GM21390 (cell line): ENCODE results near the gene SRPX.

Source experiments
- ATAC-seq: cut with Tn5 transposase; IDR thresholded peaks from one replicate; pipeline ENCODE4 v1.9.1; 2021; ENCODE audit not compliant: unreplicated experiment

SRPX gene

GRCh38 chrX:38211891-38212635 lies 8.6 kb downstream of the SRPX start:
- no peak for ATAC-seq

DNA sequence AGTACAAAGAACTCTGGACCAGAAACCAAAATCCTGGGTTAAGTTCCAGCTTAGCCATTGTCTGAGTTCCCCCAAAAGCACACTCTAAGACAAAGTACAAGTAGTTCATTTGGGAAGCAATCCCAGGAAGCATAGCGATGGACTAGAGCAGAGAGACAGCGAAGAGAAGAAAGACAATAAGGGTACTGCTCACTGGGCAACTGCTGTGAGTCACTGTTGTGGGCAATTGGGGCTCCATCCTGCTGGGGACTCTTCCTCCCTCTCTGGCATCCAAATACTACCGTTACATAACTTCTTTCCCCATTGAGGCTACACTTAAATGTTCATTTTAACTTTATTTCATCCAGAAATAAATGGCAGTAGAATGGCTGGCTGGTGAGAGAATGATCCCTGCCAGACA lies 14.1 kb downstream of the SRPX start:
- no peak for ATAC-seq

DNA sequence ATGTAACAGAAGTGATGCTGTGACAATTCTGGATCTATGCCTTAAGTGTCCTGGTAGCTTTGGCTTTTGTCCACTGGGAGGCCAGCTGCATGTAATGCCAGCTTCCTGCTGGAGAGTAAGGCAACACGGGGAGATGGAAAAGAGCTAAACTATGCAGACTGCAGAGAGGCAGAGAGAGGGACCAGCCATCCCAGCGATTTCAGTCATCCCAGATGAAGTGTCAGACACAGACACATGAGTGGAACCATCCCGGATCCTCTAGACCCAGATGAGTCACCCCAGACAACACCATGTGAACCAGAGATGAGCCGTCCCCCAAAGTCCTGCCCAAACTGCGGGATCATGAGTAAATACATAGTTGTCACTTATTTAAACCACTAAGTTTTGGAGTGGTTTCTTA lies 14.6 kb downstream of the SRPX start:
- ATAC-seq = no peak

- ATAC-seq = no peak
Observed at GRCh38 chrX:38205039-38205438, 15.6 kb downstream of the SRPX start.

GRCh38 chrX:38192007-38192810 lies 28.5 kb downstream of the SRPX start:
- ATAC-seq = no peak

DNA sequence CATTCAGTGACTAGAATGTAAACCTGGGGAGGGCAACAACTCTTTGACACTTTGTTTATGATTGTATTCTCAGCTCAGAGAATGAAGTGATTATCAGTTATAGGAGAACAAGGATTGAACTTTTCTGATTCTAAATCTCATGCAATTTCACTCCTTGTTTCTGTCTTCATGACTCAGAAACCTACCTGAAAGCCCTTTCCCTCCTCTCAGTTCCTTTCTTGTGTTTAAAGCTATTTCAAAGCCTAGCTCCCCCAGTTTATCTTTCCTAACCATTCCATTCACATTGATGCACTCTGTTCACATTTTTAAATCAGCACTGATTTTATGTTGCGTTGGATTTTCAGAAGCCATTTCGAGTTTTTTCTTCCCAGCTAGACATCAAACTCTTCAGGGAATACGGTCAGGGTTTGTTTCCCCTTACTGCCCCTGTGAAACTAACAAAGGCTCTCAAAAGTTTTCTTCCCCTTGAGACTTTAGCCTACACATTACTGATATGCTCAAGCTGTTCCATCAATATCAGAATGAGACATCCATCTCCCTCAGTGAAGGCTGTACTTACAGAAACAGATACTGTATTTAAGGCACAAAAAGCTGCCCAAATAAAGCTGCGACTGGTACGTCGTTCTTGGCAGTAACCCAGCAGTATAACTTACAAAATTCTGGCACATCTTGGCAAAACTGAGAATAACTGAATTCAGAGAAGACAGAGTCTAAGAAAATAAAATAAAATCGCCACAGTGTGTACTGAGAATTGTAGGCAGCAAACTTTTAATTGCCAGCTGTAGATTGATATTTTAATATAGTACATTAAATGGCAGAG lies 31.0 kb downstream of the SRPX start:
- ATAC-seq = no peak

- no peak for ATAC-seq
Observed at GRCh38 chrX:38183596-38183995, 37.1 kb downstream of the SRPX start.

DNA sequence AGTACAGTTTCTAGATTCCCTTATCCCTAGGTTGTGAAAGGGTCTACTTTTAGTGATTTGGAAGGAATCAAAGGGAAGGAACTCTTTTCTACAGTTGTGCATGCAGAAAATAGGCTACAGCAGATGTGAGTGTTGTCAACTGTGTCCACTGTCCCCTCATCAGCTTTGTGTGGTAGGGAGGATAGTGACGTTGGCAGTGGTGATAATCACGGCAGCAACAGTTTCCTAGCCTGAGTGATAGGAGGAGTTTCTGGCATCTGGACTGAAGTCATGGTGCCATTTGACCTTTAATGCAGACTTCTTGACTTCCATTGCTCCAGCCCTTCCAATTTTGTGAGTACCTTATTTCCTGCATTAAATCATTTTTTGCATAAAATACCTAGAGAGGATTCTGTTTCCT lies 39.3 kb downstream of the SRPX start:
- ATAC-seq = no peak

DNA sequence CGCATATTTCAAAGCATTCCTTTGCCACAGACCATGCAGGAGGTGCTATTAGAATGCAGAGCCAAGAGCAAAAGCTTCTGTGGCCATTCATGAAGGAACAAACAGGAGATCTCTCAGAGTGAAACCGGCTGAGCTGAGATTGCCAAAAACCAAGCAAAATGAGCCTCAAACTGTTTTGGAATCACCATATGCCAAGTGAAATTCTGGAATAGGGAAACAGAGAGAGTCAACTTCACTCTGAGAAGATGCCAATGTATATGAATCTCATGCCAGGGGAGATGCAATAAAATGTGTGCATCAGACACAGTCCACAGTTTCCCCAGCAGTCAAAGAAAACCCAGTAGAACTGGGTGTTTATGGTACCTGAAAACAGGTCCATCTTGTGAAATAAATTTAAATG lies 42.3 kb downstream of the SRPX start:
- no peak for ATAC-seq

GRCh38 chrX:38175139-38175538 lies 45.5 kb downstream of the SRPX start:
- ATAC-seq = no peak

DNA sequence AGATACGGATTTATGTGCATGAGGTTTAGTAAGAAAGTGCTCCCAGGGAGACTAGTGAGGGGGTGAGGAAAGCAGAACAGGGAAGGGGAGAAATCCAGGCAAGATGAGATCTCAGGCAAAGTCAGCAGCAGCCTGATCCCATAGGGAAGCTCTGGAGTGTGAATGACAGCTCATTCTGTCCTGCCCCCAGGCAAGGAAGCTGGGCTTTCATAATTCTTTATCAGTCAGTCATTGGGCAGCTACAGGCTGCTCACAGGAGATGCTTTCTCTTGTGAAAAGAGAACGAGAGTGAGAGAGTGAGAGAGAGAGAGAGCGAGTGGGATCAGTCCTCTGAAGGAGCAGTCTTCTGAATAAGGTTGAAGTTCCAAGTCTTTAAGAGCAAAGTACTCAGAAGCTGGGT lies 48.1 kb downstream of the SRPX start:
- no peak for ATAC-seq

- ATAC-seq = no peak
Observed at GRCh38 chrX:38170556-38170955, 50.1 kb downstream of the SRPX start.

- no peak for ATAC-seq
Observed at GRCh38 chrX:38166478-38167083, 54.1 kb downstream of the SRPX start.

DNA sequence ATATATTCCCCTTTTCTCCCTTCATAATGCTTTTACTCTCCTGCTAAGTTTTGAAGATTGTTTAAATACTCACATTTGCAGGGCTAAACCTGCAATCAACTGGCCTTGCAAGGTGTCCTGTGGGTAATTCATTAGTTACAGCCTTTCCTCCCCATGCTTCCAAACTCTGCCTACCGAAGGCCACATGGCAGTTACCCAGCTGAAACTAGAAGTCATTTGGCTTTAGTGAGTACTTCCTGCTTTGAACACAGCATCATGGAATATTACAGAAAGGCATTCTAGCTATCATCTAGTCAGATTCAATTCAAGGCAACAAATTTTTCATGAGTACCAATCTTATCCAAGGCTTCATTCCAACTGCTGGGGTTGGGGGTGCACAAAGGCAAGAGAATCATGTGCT lies 55.6 kb downstream of the SRPX start:
- no peak for ATAC-seq

- no peak for ATAC-seq
Observed at GRCh38 chrX:38163193-38163592, 57.5 kb downstream of the SRPX start.

DNA sequence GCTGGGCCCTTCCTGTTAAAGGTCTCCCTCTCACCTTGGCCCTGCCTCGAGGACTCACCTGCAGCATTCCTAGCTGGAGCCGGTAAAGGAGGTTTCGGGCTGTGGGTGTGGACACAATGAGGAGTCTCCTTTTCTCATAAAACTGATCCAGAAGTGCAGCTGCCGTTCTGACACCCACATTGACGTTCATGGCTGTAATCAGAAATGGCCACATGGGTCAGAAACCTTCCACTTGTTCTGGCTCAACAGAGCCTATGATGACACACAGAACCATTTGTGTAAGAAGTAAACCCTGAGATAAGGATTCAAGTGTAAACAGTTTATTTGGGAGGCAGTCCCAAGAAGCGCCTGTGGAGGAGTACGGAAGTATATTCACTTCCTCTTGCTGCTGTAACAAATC lies 63.8 kb downstream of the SRPX start:
- no peak for ATAC-seq

DNA sequence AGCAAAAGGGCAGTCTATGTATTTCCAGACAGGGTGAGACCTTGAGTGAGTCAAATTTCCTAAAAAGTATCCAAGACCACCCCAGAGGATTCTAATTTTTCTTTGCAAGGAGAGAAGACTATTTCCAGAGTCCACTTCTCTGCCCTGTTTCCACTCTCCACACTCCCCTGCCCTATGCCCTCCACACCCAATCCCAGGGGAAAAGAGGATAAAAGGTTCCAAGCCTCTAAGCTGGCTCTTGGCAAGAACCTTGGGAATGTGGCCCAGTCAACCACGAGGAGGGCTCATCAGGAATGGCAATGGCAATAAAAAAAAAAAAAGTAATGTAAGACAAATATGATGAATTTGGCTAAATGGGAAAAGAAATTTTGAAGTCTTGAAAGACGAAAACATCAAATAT lies 65.9 kb downstream of the SRPX start:
- no peak for ATAC-seq

DNA sequence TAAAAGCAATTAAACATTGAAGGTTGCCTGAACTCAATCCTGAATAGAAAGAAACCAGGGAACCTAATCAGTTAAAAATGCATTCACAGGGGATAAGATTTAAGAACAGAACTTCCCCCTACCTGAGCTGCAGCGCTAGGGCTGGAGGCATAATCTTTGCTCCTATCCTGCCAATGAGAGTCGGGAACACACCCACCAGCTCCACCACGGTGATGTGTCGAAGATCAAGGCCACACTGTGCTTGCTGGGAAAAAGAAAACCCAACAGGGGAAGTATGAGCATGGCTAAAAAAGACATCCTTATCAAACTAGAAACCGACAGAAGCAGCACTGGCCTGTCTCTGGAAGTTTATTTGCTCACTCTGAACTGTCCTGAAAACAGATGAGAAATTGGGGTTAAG lies 66.3 kb downstream of the SRPX start:
- no peak for ATAC-seq

DNA sequence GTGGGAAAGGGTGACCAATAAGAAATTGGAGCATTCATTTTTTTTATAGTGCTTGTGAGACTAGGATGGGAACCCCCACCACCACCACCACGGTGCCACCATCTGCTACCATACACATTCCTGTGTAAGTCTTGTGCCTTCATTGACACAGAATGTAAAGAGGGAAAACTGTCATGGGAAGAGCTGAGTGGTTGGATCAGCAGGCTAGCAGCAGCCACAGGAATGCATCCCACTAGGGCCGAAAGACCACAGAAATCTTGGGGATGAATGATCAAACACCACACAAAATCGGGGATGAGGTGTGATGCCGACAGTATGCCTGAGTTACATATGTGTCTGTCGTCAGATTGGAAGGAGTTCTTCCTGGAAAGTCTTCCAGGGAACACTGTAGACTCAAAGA lies 69.2 kb downstream of the SRPX start:
- ATAC-seq = no peak

DNA sequence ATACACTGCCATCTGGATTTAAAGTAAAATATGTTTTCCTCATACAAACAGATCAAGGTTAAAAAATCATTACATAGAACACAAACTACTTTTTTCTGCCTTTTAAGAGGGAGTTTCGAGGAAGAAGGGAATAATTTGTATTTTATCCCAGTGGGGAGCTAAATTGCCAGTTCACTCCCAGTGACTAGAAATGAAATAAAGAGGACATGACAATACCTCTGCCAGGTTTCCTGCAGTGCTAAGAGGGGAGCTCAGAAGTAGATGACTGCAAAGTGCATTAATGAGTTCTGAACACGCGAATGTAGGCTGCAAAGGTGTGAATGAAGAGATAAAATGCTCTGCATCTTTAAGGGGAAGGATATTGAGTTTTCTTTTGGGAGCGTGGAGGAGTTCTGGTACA lies 69.7 kb downstream of the SRPX start:
- ATAC-seq = no peak

DNA sequence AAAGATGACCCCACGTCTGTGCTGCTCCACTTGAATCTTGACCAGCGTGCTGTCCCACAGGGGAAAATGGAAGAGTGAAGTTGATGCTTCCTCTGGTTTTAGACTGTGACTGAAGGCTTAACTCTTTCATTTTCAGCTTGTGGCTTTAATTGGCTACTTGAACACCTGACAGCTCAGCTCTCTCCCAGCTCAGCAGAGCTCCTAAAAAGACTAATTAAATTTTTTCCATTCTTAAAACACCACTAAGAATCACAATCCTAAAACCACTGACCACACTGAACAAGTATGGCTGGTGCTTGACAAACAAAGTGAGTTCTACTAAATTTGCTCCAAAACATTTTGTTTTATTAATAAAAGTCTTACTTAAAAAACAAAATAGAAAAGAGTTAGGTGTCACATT lies 71.7 kb downstream of the SRPX start:
- ATAC-seq = no peak
